ENCODE data around the gene CEP89. TPM values are rescaled to one million over a fixed set of nuclear protein-coding genes. Genes with fewer than 3 reads are reported as not detected.
A peak's percentile ranks its signal among the peaks of the same experiment; 100 is the strongest.

CEP89 gene
- total and polyA plus RNA-seq, 10 donors, result 5.9 to 16.0 (median 10.7) TPM

DNA sequence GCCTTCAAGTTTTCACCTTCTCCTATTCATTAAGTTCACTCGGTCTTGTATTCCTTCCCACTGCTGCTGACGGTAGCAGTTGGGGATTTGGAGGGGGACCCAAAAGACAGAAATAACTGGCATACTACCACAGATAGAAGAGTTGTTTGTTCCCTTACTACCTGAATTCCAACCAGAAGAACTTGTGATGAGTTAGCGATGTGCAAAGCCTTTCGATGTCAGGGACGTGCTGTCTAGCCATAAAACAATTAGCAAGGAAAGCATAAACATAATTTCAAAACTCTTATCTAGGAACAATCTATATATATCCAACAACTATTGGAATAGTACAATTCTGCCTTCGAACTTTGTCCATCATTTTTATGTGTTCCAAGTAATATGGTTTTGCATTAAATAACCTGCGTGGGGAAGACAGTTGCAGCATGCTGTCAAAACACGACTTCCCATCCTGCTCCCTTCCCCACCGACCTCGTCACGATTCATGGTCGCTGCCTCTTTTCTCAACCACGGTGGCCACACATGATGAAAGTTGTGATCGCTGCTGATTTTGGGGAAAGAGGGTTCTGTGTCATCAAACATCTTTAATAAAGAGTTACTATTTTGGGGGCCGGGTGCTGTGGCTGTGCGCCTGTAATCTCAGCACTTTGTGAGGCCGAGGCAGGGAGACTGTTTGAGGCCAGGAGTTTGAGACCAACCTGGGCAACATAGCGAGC is 98.4 kb downstream of the CEP89 start:
- H3K27ac ChIP-seq, result no peak overlapping the region

DNA sequence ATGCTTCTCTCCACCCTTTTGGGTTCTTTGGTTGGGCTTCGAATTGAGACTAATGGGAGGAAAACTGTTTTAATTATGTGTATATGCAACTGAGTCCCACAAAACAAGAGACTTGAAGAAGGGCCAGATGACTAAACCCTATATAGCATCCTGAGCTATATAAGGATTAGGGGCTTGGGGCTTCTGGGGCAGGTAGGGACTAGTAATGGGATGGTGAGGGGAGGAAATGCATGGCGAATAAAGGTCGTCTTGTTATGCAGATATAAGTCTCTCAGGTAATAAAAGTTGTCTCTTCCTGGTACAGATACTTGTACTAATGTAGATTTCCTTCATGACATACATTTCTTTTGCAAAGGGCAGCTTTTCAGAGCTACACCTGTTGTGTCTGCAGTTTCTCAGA is 99.4 kb downstream of the CEP89 start:
- Histone ChIP-seq H3K36me3 (peaks cover 0 to 8% (median 0%) of the 10 kb centered on the region in 6 donors), H3K27me3 (replicated peaks in 1 of 7) (no peaks in the 10 kb centered on the region), H3K27ac (no peak overlapping the region), H3K9me3 (no peaks in the 10 kb centered on the region), H3K4me3 (no peak overlapping the region), H3K4me1 (no peaks in the 10 kb centered on the region)
- no peak for TF ChIP-seq POLR2AphosphoS5 (IDR thresholded peaks at IDR 0.05)
- TF ChIP-seq, protein P1, sequence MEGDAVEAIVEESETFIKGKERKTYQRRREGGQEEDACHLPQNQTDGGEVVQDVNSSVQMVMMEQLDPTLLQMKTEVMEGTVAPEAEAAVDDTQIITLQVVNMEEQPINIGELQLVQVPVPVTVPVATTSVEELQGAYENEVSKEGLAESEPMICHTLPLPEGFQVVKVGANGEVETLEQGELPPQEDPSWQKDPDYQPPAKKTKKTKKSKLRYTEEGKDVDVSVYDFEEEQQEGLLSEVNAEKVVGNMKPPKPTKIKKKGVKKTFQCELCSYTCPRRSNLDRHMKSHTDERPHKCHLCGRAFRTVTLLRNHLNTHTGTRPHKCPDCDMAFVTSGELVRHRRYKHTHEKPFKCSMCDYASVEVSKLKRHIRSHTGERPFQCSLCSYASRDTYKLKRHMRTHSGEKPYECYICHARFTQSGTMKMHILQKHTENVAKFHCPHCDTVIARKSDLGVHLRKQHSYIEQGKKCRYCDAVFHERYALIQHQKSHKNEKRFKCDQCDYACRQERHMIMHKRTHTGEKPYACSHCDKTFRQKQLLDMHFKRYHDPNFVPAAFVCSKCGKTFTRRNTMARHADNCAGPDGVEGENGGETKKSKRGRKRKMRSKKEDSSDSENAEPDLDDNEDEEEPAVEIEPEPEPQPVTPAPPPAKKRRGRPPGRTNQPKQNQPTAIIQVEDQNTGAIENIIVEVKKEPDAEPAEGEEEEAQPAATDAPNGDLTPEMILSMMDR (IDR thresholded peaks at IDR 0.05 in 8 of 11, conservative IDR thresholded peaks at IDR 0.05 in 3 of 11), result no peak
- TF ChIP-seq POLR2A (IDR thresholded peaks at IDR 0.05), result no peak
- whole genome bisulfite sequencing, 5 donors, result 85 to 94% (median 93%) methylated on average over 3 of the region's 3 CpGs
- DNase-seq, result no peak
- intact Hi-C loops (cut with DNase I; ENCODE audit: low total_unique reads), result no loop called here

More for the DNA sequence above, 98.4 kb downstream of the CEP89 start:
- no peaks in the 10 kb centered on the region for H3K27me3 ChIP-seq (replicated peaks in 1 of 7)
- no peaks in the 10 kb centered on the region for H3K9me3 ChIP-seq
- intact Hi-C loops (cut with DNase I; ENCODE audit: low total_unique reads), result no loop called here
- no peaks in the 10 kb centered on the region for H3K4me1 ChIP-seq
- WGBS, 5 donors, result 78 to 89% (median 83%) methylated on average over 18 of the region's 18 CpGs
- DNase-seq, result peak; percentile 32
- H3K36me3 ChIP-seq, result peaks cover 0 to 16% (median 0%) of the 10 kb centered on the region in 6 donors
- no peak for TF ChIP-seq POLR2AphosphoS5 (IDR thresholded peaks at IDR 0.05)
- TF ChIP-seq, protein P1 (IDR thresholded peaks at IDR 0.05 in 8 of 11, conservative IDR thresholded peaks at IDR 0.05 in 3 of 11), result no peak
- TF ChIP-seq POLR2A (IDR thresholded peaks at IDR 0.05), result no peak
- no peak overlapping the region for H3K4me3 ChIP-seq

DNA sequence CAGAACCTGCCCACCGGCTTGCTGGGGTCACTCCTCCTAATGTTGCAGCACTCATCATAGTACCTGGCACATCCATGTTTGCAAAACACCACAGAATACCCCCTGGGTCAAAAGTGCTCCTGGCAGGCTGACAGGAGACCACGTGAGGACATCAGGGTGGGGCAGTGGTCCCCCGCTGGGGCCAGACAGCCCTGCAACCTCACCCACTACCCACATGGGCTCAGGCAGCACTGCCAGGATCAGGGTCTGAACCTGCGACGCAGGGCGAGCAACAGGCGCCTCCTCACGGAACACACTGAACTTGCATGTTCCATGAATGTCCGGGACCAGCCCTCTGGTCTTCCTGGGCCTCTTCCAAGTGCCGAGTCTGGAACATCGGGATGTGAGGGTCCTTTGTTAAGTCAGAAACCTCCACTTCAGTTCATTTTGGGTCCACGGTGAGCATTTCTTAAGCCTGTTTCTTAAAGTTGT is 100.7 kb downstream of the CEP89 start:
- no peak overlapping the region for H3K4me3 ChIP-seq
- intact Hi-C loops (cut with DNase I; ENCODE audit: low total_unique reads), result no loop called here
- H3K27ac ChIP-seq, result no peak overlapping the region
- peak; percentile 65 for DNase-seq
- WGBS, 5 donors, result 78 to 89% (median 86%) methylated on average over 9 to 12 of the region's 12 CpGs
- H3K4me1 ChIP-seq, result no peaks in the 10 kb centered on the region
- H3K9me3 ChIP-seq, result no peaks in the 10 kb centered on the region
- TF ChIP-seq POLR2A (IDR thresholded peaks at IDR 0.05) (no peak), POLR2AphosphoS5 (IDR thresholded peaks at IDR 0.05) (no peak)
- TF ChIP-seq, protein P1 (IDR thresholded peaks at IDR 0.05 in 8 of 11, conservative IDR thresholded peaks at IDR 0.05 in 3 of 11), result no peak
- no peaks in the 10 kb centered on the region for H3K27me3 ChIP-seq (replicated peaks in 1 of 7)
- no peaks in the 10 kb centered on the region for H3K36me3 ChIP-seq

DNA sequence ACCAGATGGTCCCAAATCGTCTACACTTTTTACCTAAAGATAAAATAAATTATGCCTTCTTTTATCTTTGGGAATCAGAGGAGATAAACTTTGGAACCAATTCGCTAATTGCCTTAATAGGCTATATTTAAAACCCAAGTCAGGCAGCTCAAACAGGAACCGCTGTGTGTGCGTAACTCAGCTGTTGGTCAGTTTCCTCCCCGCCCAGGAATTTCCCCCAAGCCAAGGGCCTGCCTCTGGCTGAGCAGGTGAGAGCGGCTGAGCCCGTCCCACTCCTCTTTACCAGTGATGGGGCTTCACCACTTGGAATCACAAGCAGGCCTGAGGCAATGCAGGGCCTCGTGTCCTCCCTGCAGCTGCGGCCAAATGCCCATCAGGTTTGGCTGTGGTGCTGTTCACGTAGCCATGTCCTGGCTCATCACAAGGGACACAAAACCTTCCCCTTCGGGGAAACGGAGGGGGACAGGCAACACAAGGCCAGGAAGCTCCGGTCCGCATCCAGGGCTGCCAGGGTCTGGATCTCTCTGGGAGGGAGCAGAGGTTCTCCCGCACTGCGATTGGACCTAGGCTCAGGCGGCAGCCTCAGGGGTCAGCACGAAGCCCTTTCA is 101.7 kb downstream of the CEP89 start:
- Histone ChIP-seq H3K9me3 (no peaks in the 10 kb centered on the region), H3K27me3 (replicated peaks in 1 of 7) (no peaks in the 10 kb centered on the region), H3K4me1 (no peaks in the 10 kb centered on the region), H3K36me3 (no peaks in the 10 kb centered on the region), H3K27ac (no peak overlapping the region), H3K4me3 (no peak overlapping the region)
- TF ChIP-seq POLR2A (IDR thresholded peaks at IDR 0.05) (no peak), POLR2AphosphoS5 (IDR thresholded peaks at IDR 0.05) (no peak)
- TF ChIP-seq, protein P1 (IDR thresholded peaks at IDR 0.05 in 8 of 11, conservative IDR thresholded peaks at IDR 0.05 in 3 of 11), result no peak
- 60 to 75% (median 75%) methylated on average over 13 to 18 of the region's 18 CpGs for WGBS, 5 donors
- intact Hi-C loops (cut with DNase I; ENCODE audit: low total_unique reads), result no loop called here
- peak; percentile 66 for DNase-seq
